HepG2 (cell line): ENCODE measurements around the gene KLK14. TPM values are rescaled to one million over a fixed set of nuclear protein-coding genes. Genes with fewer than 3 reads are reported as not detected.

Source experiments
- ATAC-seq: fragments of 200-7000 bp; cut with Tn5 transposase; 3 replicates; pipeline ENCODE4 v1.9.1; 2020; ENCODE audit warnings: mild to moderate bottlenecking, moderate library complexity
- BruUV-seq: library from RNA; stranded (reverse); fragments of 400-500 nt; replicated peaks from 2 replicates; lab custom pipeline; 2021; lab: Mats Ljungman, UMichigan
- CTCF ChIA-PET: fragments of 300-600 bp; formaldehyde crosslinking; extraction: SDS; loops from one replicate; lab custom pipeline; 2021; ENCODE audit warnings: low total read pairs, inconsistent platforms, low intra/inter-chr PET ratio; lab: Yijun Ruan, JAX
- POLR2A ChIA-PET: fragments of 350-600 bp; sonication (Branson Sonifier 250); formaldehyde crosslinking; loops from one replicate; lab custom pipeline; 2020; ENCODE audit warnings: antibody characterized with exemption, inconsistent platforms; lab: Yijun Ruan, JAX
- DNase-seq: peaks from one replicate; pipeline ENCODE4 v3.0.0-alpha.2; 2015; ENCODE audit warnings: low spot score
- FAIRE-seq: peaks from 3 replicates; lab custom pipeline; 2011; peaks lifted over from hg19 to GRCh38; lab: Jason Lieb, UNC
- H2AFZ ChIP-seq: one replicate; pipeline ENCODE4 v1.6.1; 2011; ENCODE audit warnings: low read length, inconsistent platforms
- H3K27ac ChIP-seq: fragments of 300-600 bp; 3 replicates; pipeline ENCODE4 v1.8.0; 2011; ENCODE audit warnings: mixed run types, mild to moderate bottlenecking, mixed read lengths, low read length, inconsistent platforms; ENCODE audit not compliant: insufficient read depth; ENCODE audit errors: extremely low read length
- H3K27me3 ChIP-seq, 2 experiments: fragments of 200-600 bp in 1 of 2; 2 replicates in 1 of 2; 3 replicates in 1 of 2; pipeline versions ENCODE4 v1.6.0 to v1.8.0; 2011; ENCODE audit warnings: low read length in 2 of 2, mild to moderate bottlenecking in 2 of 2, moderate library complexity in 2 of 2, inconsistent platforms in 1 of 2; ENCODE audit not compliant: insufficient read depth in 2 of 2, control insufficient read depth in 1 of 2
- H3K36me3 ChIP-seq, 2 experiments: fragments of 200-600 bp in 1 of 2; replicated peaks in 1 of 2; 2 replicates in 1 of 2; 3 replicates in 1 of 2; pipeline versions ENCODE4 v1.5.1 to v1.8.0; 2011; ENCODE audit warnings: low read length in 2 of 2, inconsistent platforms in 1 of 2; ENCODE audit not compliant: insufficient read depth in 2 of 2, control insufficient read depth in 1 of 2
- H3K4me1 ChIP-seq: 2 replicates; pipeline ENCODE4 v1.5.1; 2012; ENCODE audit warnings: low read length, inconsistent platforms; ENCODE audit not compliant: insufficient read depth
- H3K4me2 ChIP-seq: 2 replicates; pipeline ENCODE4 v1.6.0; 2011; ENCODE audit warnings: low read depth, low read length, inconsistent platforms
- H3K4me3 ChIP-seq, 3 experiments: fragments of 200-600 bp in 1 of 3; sonication (generic), shearing (Covaris generic) in 1 of 3; replicated peaks in 1 of 3; 2 replicates each; pipeline ENCODE4 v1.5.1; 2011 to 2016; ENCODE audit warnings: low read length in 3 of 3, inconsistent platforms in 2 of 3, low read depth in 2 of 3, mild to moderate bottlenecking in 2 of 3, control low read depth in 1 of 3, mixed read lengths in 1 of 3; ENCODE audit not compliant: insufficient read depth in 1 of 3
- H3K79me2 ChIP-seq: one replicate; pipeline ENCODE4 v1.6.1; 2011; ENCODE audit warnings: low read length, inconsistent platforms; ENCODE audit not compliant: insufficient read depth
- H3K9ac ChIP-seq: 2 replicates; pipeline ENCODE4 v1.6.0; 2011; ENCODE audit warnings: mild to moderate bottlenecking, low read depth, low read length, inconsistent platforms; ENCODE audit not compliant: insufficient read depth
- H3K9me3 ChIP-seq: 2 replicates; pipeline ENCODE4 v1.5.1; 2012; ENCODE audit warnings: mild to moderate bottlenecking, low read length
- H4K20me1 ChIP-seq: 2 replicates; pipeline ENCODE4 v1.6.0; 2011; ENCODE audit warnings: inconsistent platforms, mild to moderate bottlenecking, low read length, moderate library complexity; ENCODE audit not compliant: insufficient read depth
- ATM ChIP-seq: fragments of 450-650 bp; IDR thresholded peaks from 2 replicates; pipeline ENCODE4 v1.7.1; 2017; ENCODE audit warnings: mild to moderate bottlenecking, borderline replicate concordance
- BRF2 ChIP-seq: sonication (generic); formaldehyde crosslinking; IDR thresholded peaks from 2 replicates; pipeline ENCODE4 v1.8.1; 2022; ENCODE audit warnings: mild to moderate bottlenecking, missing genetic modification reagents
- CBFB ChIP-seq: sonication (generic); formaldehyde crosslinking; IDR thresholded peaks from 2 replicates; pipeline ENCODE4 v1.4.0; 2020; ENCODE audit warnings: missing genetic modification reagents
- ELF1 ChIP-seq: sonication (generic); formaldehyde crosslinking; IDR thresholded peaks from 2 replicates; pipeline ENCODE4 v1.4.0; 2020; ENCODE audit warnings: missing genetic modification reagents
- GABPA ChIP-seq, 2 experiments: IDR thresholded peaks; 2 replicates each; pipeline ENCODE4 v1.6.1; 2011 to 2016; ENCODE audit warnings: low read depth in 2 of 2, low read length in 1 of 2, missing biosample characterization in 1 of 2, missing genetic modification characterization in 1 of 2
- GTF3A ChIP-seq: sonication (generic); formaldehyde crosslinking; conservative IDR thresholded peaks from 2 replicates; pipeline ENCODE4 v1.4.0; 2020; ENCODE audit warnings: mild to moderate bottlenecking, missing genetic modification reagents
- IRF9 ChIP-seq: sonication (generic); formaldehyde crosslinking; IDR thresholded peaks from 2 replicates; pipeline ENCODE4 v1.8.0; 2022; ENCODE audit warnings: missing genetic modification reagents, mild to moderate bottlenecking, borderline replicate concordance
- KAT8 ChIP-seq: IDR thresholded peaks from 2 replicates; pipeline ENCODE4 v1.6.1; 2016; ENCODE audit warnings: missing genetic modification reagents, missing compliant biosample characterization
- NBN ChIP-seq: fragments of 450-650 bp; conservative IDR thresholded peaks from 2 replicates; pipeline ENCODE4 v1.6.1; 2017
- TMF1 ChIP-seq: sonication (generic); formaldehyde crosslinking; IDR thresholded peaks from 2 replicates; pipeline ENCODE4 v1.8.1; 2022; ENCODE audit warnings: low read depth, missing genetic modification reagents
- ZBTB42 ChIP-seq: sonication (generic); formaldehyde crosslinking; IDR thresholded peaks from 2 replicates; pipeline ENCODE4 v1.5.0; 2020; ENCODE audit warnings: mild to moderate bottlenecking, missing genetic modification reagents
- ZMAT5 ChIP-seq: sonication (generic); formaldehyde crosslinking; IDR thresholded peaks from 2 replicates; pipeline ENCODE4 v1.5.0; 2020; ENCODE audit warnings: mild to moderate bottlenecking, low read depth, missing genetic modification reagents, borderline replicate concordance
- ZNF296 ChIP-seq: sonication (generic); formaldehyde crosslinking; conservative IDR thresholded peaks from 2 replicates; pipeline ENCODE4 v1.5.0; 2020; ENCODE audit warnings: mild to moderate bottlenecking, missing genetic modification reagents
- ZNF326 ChIP-seq: sonication (generic); formaldehyde crosslinking; IDR thresholded peaks from 2 replicates; pipeline ENCODE4 v1.4.0; 2020; ENCODE audit warnings: missing genetic modification reagents, borderline replicate concordance
- ZNF367 ChIP-seq: sonication (generic); formaldehyde crosslinking; IDR thresholded peaks from 2 replicates; pipeline ENCODE4 v1.4.0; 2020; ENCODE audit warnings: missing genetic modification reagents, borderline replicate concordance
- ZNF441 ChIP-seq: sonication (generic); formaldehyde crosslinking; IDR thresholded peaks from 2 replicates; pipeline ENCODE4 v1.7.0; 2021; ENCODE audit warnings: missing genetic modification reagents, borderline replicate concordance
- ZNF609 ChIP-seq: sonication (generic); formaldehyde crosslinking; IDR thresholded peaks from 2 replicates; pipeline ENCODE4 v1.4.0; 2020; ENCODE audit warnings: mild to moderate bottlenecking, missing genetic modification reagents, borderline replicate concordance
- WGBS: methylation state at CpG from one replicate; pipeline ENCODE4 v1.1.6; 2017; ENCODE audit warnings: low lambda C conversion rate; 5-methylcytosine and 5-hydroxymethylcytosine counted together
- in situ Hi-C: cut with HindIII; loops from 2 replicates; pipeline ENCODE4 v1.10.0; 2017; ENCODE audit warnings: low pct_unique_long_range_greater_than_20kb; ENCODE audit not compliant: extremely low pct_ligation_motif_present
- intact Hi-C: fragments of 100-400 bp; cut with micrococcal nuclease; formaldehyde crosslinking; loops from one replicate; pipeline ENCODE4 v1.10.0; 2022; ENCODE audit not compliant: unreplicated experiment
- polyA plus RNA-seq, 8 experiments: library from polyadenylated mRNA; depleted of rRNA in 3 of 8; stranded (reverse) in 7 of 8; unstranded in 1 of 8; fragments of >200 nt; fragmentation: Illumina TruSeq in 4 of 8; extraction: Trizol in 4 of 8; gene quantifications; 2 replicates each; pipeline versions ENCODE4 v1.2.1 to v1.2.3, GENCODE V29; 2011 to 2016; ENCODE audit warnings: low read depth in 4 of 8, missing spikeins in 1 of 8, mixed read lengths in 1 of 8; ENCODE audit not compliant: insufficient read depth in 1 of 8
- total RNA-seq, 5 experiments: library from RNA; depleted of rRNA; stranded (reverse); fragments of >200 nt; fragmentation: Illumina TruSeq; extraction: Trizol; gene quantifications; 2 replicates each; pipeline ENCODE4 v1.2.3, GENCODE V29; 2016; ENCODE audit warnings: low read depth in 1 of 5

The KLK14 gene
- total and polyA plus RNA-seq, 2 of the 13 experiments (the other 11 are each of a cell fraction or from before 2014, with no cell fraction given), result not detected

GRCh38 chr19:51127032-51127431 lies 44.3 kb upstream of the KLK14 start (continued):
- no peak for TF ChIP-seq ZNF326 (CRISPR knock-in tag)
- no peak for TF ChIP-seq BRF2
- TF ChIP-seq ATM, result no peak
- no peak for TF ChIP-seq ZBTB42
- no peak for TF ChIP-seq CBFB
- TF ChIP-seq ZNF609 (CRISPR knock-in tag), result no peak
- TF ChIP-seq KAT8, result no peak

- intact Hi-C loops, result no loop called here
- Histone ChIP-seq H3K36me3 (no peaks in the 10 kb centered on the region), H2AFZ (no peak overlapping the region), H3K4me2 (no peak overlapping the region), H3K9me3 (no peaks in the 10 kb centered on the region), H3K4me3 (no peak overlapping the region), H4K20me1 (no peaks in the 10 kb centered on the region), H3K27ac (no peak overlapping the region), H3K79me2 (no peaks in the 10 kb centered on the region), H3K27me3 (peaks cover 4 to 42% of the 10 kb centered on the region in 2 experiments; a peak in 4 of 5 replicates), H3K4me1 (no peaks in the 10 kb centered on the region), H3K9ac (no peak overlapping the region)
- ATAC-seq, result no peak
- ChIA-PET CTCF (no interaction called here), POLR2A (no interaction called here)
- FAIRE-seq, result no peak
- 15% methylated on average over 7 of the region's 16 CpGs for WGBS
- no peak for DNase-seq
- no TSS peak for BruUV-seq
- in situ Hi-C loops, result no loop called here
- TF ChIP-seq IRF9 (CRISPR knock-in tag), result no peak
- TF ChIP-seq GTF3A, result no peak
- no peak for TF ChIP-seq ELF1 (CRISPR knock-in tag)
- no peak for TF ChIP-seq ZMAT5 (CRISPR knock-in tag)
- no peak for TF ChIP-seq NBN
- no peak for TF ChIP-seq ZNF441 (CRISPR knock-in tag)
- TF ChIP-seq ZNF296 (CRISPR knock-in tag), result no peak
- no peak for TF ChIP-seq GABPA (IDR thresholded peaks at IDR 0.05; ENCODE audit: low read depth, low read length)
- no peak for TF ChIP-seq GABPA (CRISPR knock-in tag; IDR thresholded peaks at IDR 0.05; ENCODE audit: low read depth)
- no peak for TF ChIP-seq TMF1 (CRISPR knock-in tag)
- no peak for TF ChIP-seq ZNF367 (CRISPR knock-in tag)
Observed at GRCh38 chr19:51125421-51126075, 42.9 kb upstream of the KLK14 start.
